ENCODE data around the gene IL16.

Gene IL16

GRCh38 chr15:81295486-81296121 lies 98.9 kb downstream of the IL16 start:
- peak in 4 of 11 experiments; percentile 54 to 88 (median 76); a peak in 6 of 22 replicates for TF ChIP-seq Cebpa-rat (IDR thresholded peaks at IDR 0.05)
- peaks cover 0 to 16% (median 0%) of the 10 kb centered on the region in 11 experiments; a peak in 7 of 22 replicates for H4K20me1 ChIP-seq
- peak overlapping the region; percentile 90 to 100 (median 98) for H3K4me2 ChIP-seq
- no peaks in the 10 kb centered on the region for H3K9me3 ChIP-seq (replicated peaks in 1 of 11)
- peak overlapping the region in 8 of 10 experiments; percentile 58 to 77 (median 70); a peak in 16 of 20 replicates for H3K4me3 ChIP-seq
- peaks cover 9 to 26% (median 14%) of the 10 kb centered on the region in 11 experiments; a peak in 21 of 22 replicates for H3K36me3 ChIP-seq
- H3K27me3 ChIP-seq, result no peaks in the 10 kb centered on the region
- H3K4me1 ChIP-seq, result peaks cover 85 to 99% (median 95%) of the 10 kb centered on the region in 10 experiments
- H3K9ac ChIP-seq, result peak overlapping the region in 9 of 11 experiments; percentile 78 to 87 (median 83); a peak in 17 of 22 replicates
- peak overlapping the region; percentile 47 to 98 (median 92); a peak in 21 of 22 replicates for H3K27ac ChIP-seq

- Histone ChIP-seq H4K20me1 (peaks cover 0 to 18% (median 0%) of the 10 kb centered on the region in 11 experiments; a peak in 7 of 22 replicates), H3K4me1 (peaks cover 91 to 99% (median 98%) of the 10 kb centered on the region in 10 experiments), H3K36me3 (peaks cover 15 to 31% (median 20%) of the 10 kb centered on the region in 11 experiments; a peak in 21 of 22 replicates), H3K27ac (peak overlapping the region; percentile 47 to 98 (median 92); a peak in 21 of 22 replicates), H3K9ac (peak overlapping the region; percentile 68 to 87 (median 81); a peak in 21 of 22 replicates), H3K4me2 (peak overlapping the region; percentile 90 to 100 (median 98)), H3K27me3 (no peaks in the 10 kb centered on the region), H3K9me3 (replicated peaks in 1 of 11) (no peaks in the 10 kb centered on the region), H3K4me3 (peak overlapping the region; percentile 58 to 77 (median 68); a peak in 19 of 20 replicates)
- TF ChIP-seq Cebpa-rat (IDR thresholded peaks at IDR 0.05), result no peak
Observed at GRCh38 chr15:81296186-81296585, 99.5 kb downstream of the IL16 start.

GRCh38 chr15:81296673-81297072 lies 100.0 kb downstream of the IL16 start:
- peaks cover 96 to 99% (median 98%) of the 10 kb centered on the region in 10 experiments for H3K4me1 ChIP-seq
- peak overlapping the region; percentile 58 to 98 (median 92); a peak in 21 of 22 replicates for H3K27ac ChIP-seq
- peak overlapping the region; percentile 58 to 77 (median 68) for H3K4me3 ChIP-seq
- peak overlapping the region; percentile 90 to 100 (median 98) for H3K4me2 ChIP-seq
- no peaks in the 10 kb centered on the region for H3K9me3 ChIP-seq (replicated peaks in 1 of 11)
- peaks cover 20 to 36% (median 25%) of the 10 kb centered on the region in 11 experiments for H3K36me3 ChIP-seq
- H3K27me3 ChIP-seq, result no peaks in the 10 kb centered on the region
- peaks cover 0 to 18% (median 0%) of the 10 kb centered on the region in 11 experiments; a peak in 7 of 22 replicates for H4K20me1 ChIP-seq
- TF ChIP-seq Cebpa-rat (IDR thresholded peaks at IDR 0.05), result peak in 2 of 11 experiments; percentile 32 to 56; a peak in 3 of 22 replicates
- H3K9ac ChIP-seq, result peak overlapping the region; percentile 68 to 87 (median 81)

- peaks cover 25 to 41% (median 28%) of the 10 kb centered on the region in 11 experiments for H3K36me3 ChIP-seq
- peak overlapping the region; percentile 58 to 98 (median 92) for H3K27ac ChIP-seq
- H4K20me1 ChIP-seq, result peaks cover 0 to 20% (median 0%) of the 10 kb centered on the region in 11 experiments; a peak in 7 of 22 replicates
- no peaks in the 10 kb centered on the region for H3K27me3 ChIP-seq
- H3K9ac ChIP-seq, result peak overlapping the region; percentile 68 to 87 (median 81)
- H3K4me3 ChIP-seq, result peak overlapping the region; percentile 58 to 77 (median 68)
- no peak for TF ChIP-seq Cebpa-rat (IDR thresholded peaks at IDR 0.05)
- peaks cover 96 to 99% (median 98%) of the 10 kb centered on the region in 10 experiments for H3K4me1 ChIP-seq
- no peaks in the 10 kb centered on the region for H3K9me3 ChIP-seq (replicated peaks in 1 of 11)
- peak overlapping the region; percentile 90 to 100 (median 98) for H3K4me2 ChIP-seq
Observed at GRCh38 chr15:81297147-81297572, 100.5 kb downstream of the IL16 start.

- H3K4me2 ChIP-seq, result peak overlapping the region; percentile 90 to 100 (median 98)
- H3K9me3 ChIP-seq (replicated peaks in 1 of 11), result 0 out of 22 replicates have a peak, but pooled peaks cover 0 to 3% (median 0%) of the 10 kb centered on the region in 11 experiments
- peak overlapping the region; percentile 68 to 87 (median 81) for H3K9ac ChIP-seq
- H3K4me3 ChIP-seq, result peak overlapping the region; percentile 58 to 77 (median 68)
- peaks cover 0 to 21% (median 0%) of the 10 kb centered on the region in 11 experiments; a peak in 7 of 22 replicates for H4K20me1 ChIP-seq
- peaks cover 32 to 48% (median 36%) of the 10 kb centered on the region in 11 experiments for H3K36me3 ChIP-seq
- peak overlapping the region; percentile 58 to 98 (median 92) for H3K27ac ChIP-seq
- no peak for TF ChIP-seq Cebpa-rat (IDR thresholded peaks at IDR 0.05)
- peaks cover 96 to 99% (median 98%) of the 10 kb centered on the region in 10 experiments for H3K4me1 ChIP-seq
- H3K27me3 ChIP-seq, result no peaks in the 10 kb centered on the region
Observed at GRCh38 chr15:81297603-81298575, 101.2 kb downstream of the IL16 start.

- peaks cover 40 to 56% (median 43%) of the 10 kb centered on the region in 11 experiments for H3K36me3 ChIP-seq
- TF ChIP-seq Cebpa-rat (IDR thresholded peaks at IDR 0.05), result no peak
- H3K27ac ChIP-seq, result peak overlapping the region; percentile 9 to 98 (median 92); a peak in 20 of 22 replicates
- peaks cover 0 to 21% (median 0%) of the 10 kb centered on the region in 11 experiments; a peak in 7 of 22 replicates for H4K20me1 ChIP-seq
- H3K27me3 ChIP-seq, result no peaks in the 10 kb centered on the region
- peak overlapping the region; percentile 68 to 87 (median 81) for H3K9ac ChIP-seq
- peaks cover 96 to 99% (median 98%) of the 10 kb centered on the region in 10 experiments for H3K4me1 ChIP-seq
- H3K4me3 ChIP-seq, result peak overlapping the region; percentile 58 to 77 (median 68)
- H3K4me2 ChIP-seq, result peak overlapping the region; percentile 90 to 100 (median 98)
- 0 out of 22 replicates have a peak, but pooled peaks cover 0 to 7% (median 0%) of the 10 kb centered on the region in 11 experiments for H3K9me3 ChIP-seq (replicated peaks in 1 of 11)
Observed at GRCh38 chr15:81298611-81299010, 101.9 kb downstream of the IL16 start.

GRCh38 chr15:81299156-81299555 lies 102.5 kb downstream of the IL16 start:
- Histone ChIP-seq H3K4me2 (peak overlapping the region; percentile 90 to 100 (median 98)), H3K36me3 (peaks cover 43 to 61% (median 48%) of the 10 kb centered on the region in 11 experiments), H3K9ac (peak overlapping the region; percentile 70 to 87 (median 81); a peak in 21 of 22 replicates), H3K27ac (peak overlapping the region in 10 of 11 experiments; percentile 40 to 98 (median 94); a peak in 19 of 22 replicates), H3K4me3 (peak overlapping the region; percentile 58 to 77 (median 68); a peak in 19 of 20 replicates), H4K20me1 (peaks cover 0 to 21% (median 0%) of the 10 kb centered on the region in 11 experiments; a peak in 7 of 22 replicates), H3K9me3 (replicated peaks in 1 of 11) (0 out of 22 replicates have a peak, but pooled peaks cover 0 to 7% (median 0%) of the 10 kb centered on the region in 11 experiments), H3K4me1 (peaks cover 96 to 99% (median 98%) of the 10 kb centered on the region in 10 experiments), H3K27me3 (no peaks in the 10 kb centered on the region)
- TF ChIP-seq Cebpa-rat (IDR thresholded peaks at IDR 0.05), result no peak
